Placental pericyte (primary cell): ENCODE measurements around the gene ATP11C. TPM values are rescaled to one million over a fixed set of nuclear protein-coding genes. Genes with fewer than 3 reads are reported as not detected.

Experiments used
- small RNA-seq: library from RNA; depleted of rRNA; stranded (forward); fragments of <200 nt; gene quantifications from one replicate; pipeline ENCODE3, GENCODE V24; 2012; ENCODE audit warnings: low replicate concordance
- total RNA-seq: library from RNA; depleted of rRNA; stranded (reverse); fragments of >200 nt; gene quantifications from 2 replicates; pipeline ENCODE4 v1.2.3, GENCODE V29; 2012

ATP11C gene
- total RNA-seq = 39.8 and 47.7 TPM in 2 replicates

GRCh38 chrX:139932901-139933796 lies at the start of gene ATP11C:
Gene ATP11C (minus strand): TSS chrX:139933053. CDS start chrX:139932042, 1,011 bp downstream.

GRCh38 chrX:139965421-139965820 lies 32.6 kb upstream of the ATP11C start, which contains the start of gene CXorf66:
Gene CXorf66 (minus strand): TSS chrX:139965521. CDS start chrX:139965496, 25 bp downstream.

GRCh38 chrX:139708067-139708466 lies 224.8 kb downstream of the ATP11C start, which contains the start of gene MCF2:
Gene MCF2 (minus strand): TSS chrX:139708167. CDS start chrX:139651744, 56,423 bp downstream.

Small RNA genes lying within 50 kb of the gene (small RNA-seq; reads per million reads assigned to genes)
- 19.7 reads per million, percentile 97 among the genes with 10 or more reads in this experiment for gene MIR505
- not detected for gene RF00425
- not detected for gene RF01210
- not detected for gene RNU6ATAC23P

Other genes with a start within 250 kb of the ATP11C start
- gene MCF2, start 224.9 kb downstream of the ATP11C start, total RNA-seq = not detected in 2 replicates
- gene CXorf66, start 32.5 kb upstream of the ATP11C start, total RNA-seq = not detected in 2 replicates